ENCODE measurements around the gene ITIH4. TPM values are rescaled to one million over a fixed set of nuclear protein-coding genes. Genes with fewer than 3 reads are reported as not detected.

Gene ITIH4
- total and polyA plus RNA-seq, 2 of the 13 experiments (the other 11 are each of a cell fraction or from before 2014, with no cell fraction given) = 2.7 to 5.3 TPM

- Histone ChIP-seq H4K20me1 (ENCODE audit: insufficient read depth, low read length) (no peaks in the 10 kb centered on the region), H3K27ac (ENCODE audit: extremely low read length, insufficient read depth, low read length) (no peak overlapping the region), H3K4me3 (replicated peaks in 1 of 3; ENCODE audit: insufficient read depth in 1 of 3, low read depth in 2 of 3, low read length in 3 of 3) (no peak overlapping the region), H3K4me1 (ENCODE audit: insufficient read depth, low read length) (peaks cover 26% of the 10 kb centered on the region), H3K27me3 (ENCODE audit: control insufficient read depth in 1 of 2, insufficient read depth in 2 of 2, low read length in 2 of 2) (no peaks in the 10 kb centered on the region), H3K79me2 (ENCODE audit: insufficient read depth, low read length) (no peaks in the 10 kb centered on the region), H3K36me3 (replicated peaks in 1 of 2; ENCODE audit: control insufficient read depth in 1 of 2, insufficient read depth in 2 of 2, low read length in 2 of 2) (no peaks in the 10 kb centered on the region), H3K4me2 (ENCODE audit: low read depth, low read length) (no peak overlapping the region), H2AFZ (ENCODE audit: low read length) (no peak overlapping the region), H3K9ac (ENCODE audit: insufficient read depth, low read depth, low read length) (no peak overlapping the region), H3K9me3 (ENCODE audit: low read length) (no peaks in the 10 kb centered on the region)
- FAIRE-seq (no peak), DNase-seq (ENCODE audit: low spot score) (no peak), ATAC-seq (no peak)
- ChIA-PET CTCF (ENCODE audit: low intra/inter-chr PET ratio, low total read pairs) (no interaction called here), POLR2A (no interaction called here)
- intact Hi-C loops (cut with micrococcal nuclease; ENCODE audit: unreplicated experiment) (no loop called here), in situ Hi-C loops (cut with HindIII; ENCODE audit: extremely low pct_ligation_motif_present, low pct_unique_long_range_greater_than_20kb) (no loop called here)
- 82% methylated on average over 12 of the region's 12 CpGs for WGBS (ENCODE audit: low lambda C conversion rate)
- BruUV-seq (replicated peaks) = no TSS peak
- TF ChIP-seq HNF4A (CRISPR knock-in tag; IDR thresholded peaks at IDR 0.05) (no peak), RNF219 (CRISPR knock-in tag; IDR thresholded peaks at IDR 0.05) (no peak), ZNF652 (CRISPR knock-in tag; IDR thresholded peaks at IDR 0.05; ENCODE audit: borderline replicate concordance, low read depth) (no peak), SOX13 (IDR thresholded peaks at IDR 0.05) (no peak), SOX13 (CRISPR knock-in tag; conservative IDR thresholded peaks at IDR 0.05 in 1 of 2, IDR thresholded peaks at IDR 0.05 in 1 of 2) (no peak), FOXJ3 (CRISPR knock-in tag; IDR thresholded peaks at IDR 0.05; ENCODE audit: borderline replicate concordance) (no peak), ZNF672 (CRISPR knock-in tag; IDR thresholded peaks at IDR 0.05) (no peak), ZNF354B (CRISPR knock-in tag; IDR thresholded peaks at IDR 0.05) (no peak), CEBPZ (IDR thresholded peaks at IDR 0.05; ENCODE audit: low read length) (no peak)
Measured at GRCh38 chr3:52841981-52842340, 11.5 kb upstream of the ITIH4 start.

Measured in HepG2 (cell line).